ENCODE data around the gene ITGB6.
"Not testable (repeated sequence)": the region's sequence is repeated elsewhere in the genome, so short reads cannot be mapped to it uniquely, and the experiment has no call there.

- TF ChIP-seq, protein P1, sequence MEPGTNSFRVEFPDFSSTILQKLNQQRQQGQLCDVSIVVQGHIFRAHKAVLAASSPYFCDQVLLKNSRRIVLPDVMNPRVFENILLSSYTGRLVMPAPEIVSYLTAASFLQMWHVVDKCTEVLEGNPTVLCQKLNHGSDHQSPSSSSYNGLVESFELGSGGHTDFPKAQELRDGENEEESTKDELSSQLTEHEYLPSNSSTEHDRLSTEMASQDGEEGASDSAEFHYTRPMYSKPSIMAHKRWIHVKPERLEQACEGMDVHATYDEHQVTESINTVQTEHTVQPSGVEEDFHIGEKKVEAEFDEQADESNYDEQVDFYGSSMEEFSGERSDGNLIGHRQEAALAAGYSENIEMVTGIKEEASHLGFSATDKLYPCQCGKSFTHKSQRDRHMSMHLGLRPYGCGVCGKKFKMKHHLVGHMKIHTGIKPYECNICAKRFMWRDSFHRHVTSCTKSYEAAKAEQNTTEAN (CRISPR knock-in tag; IDR thresholded peaks at IDR 0.05), result not testable (repeated sequence)
- TF ChIP-seq, protein P2, sequence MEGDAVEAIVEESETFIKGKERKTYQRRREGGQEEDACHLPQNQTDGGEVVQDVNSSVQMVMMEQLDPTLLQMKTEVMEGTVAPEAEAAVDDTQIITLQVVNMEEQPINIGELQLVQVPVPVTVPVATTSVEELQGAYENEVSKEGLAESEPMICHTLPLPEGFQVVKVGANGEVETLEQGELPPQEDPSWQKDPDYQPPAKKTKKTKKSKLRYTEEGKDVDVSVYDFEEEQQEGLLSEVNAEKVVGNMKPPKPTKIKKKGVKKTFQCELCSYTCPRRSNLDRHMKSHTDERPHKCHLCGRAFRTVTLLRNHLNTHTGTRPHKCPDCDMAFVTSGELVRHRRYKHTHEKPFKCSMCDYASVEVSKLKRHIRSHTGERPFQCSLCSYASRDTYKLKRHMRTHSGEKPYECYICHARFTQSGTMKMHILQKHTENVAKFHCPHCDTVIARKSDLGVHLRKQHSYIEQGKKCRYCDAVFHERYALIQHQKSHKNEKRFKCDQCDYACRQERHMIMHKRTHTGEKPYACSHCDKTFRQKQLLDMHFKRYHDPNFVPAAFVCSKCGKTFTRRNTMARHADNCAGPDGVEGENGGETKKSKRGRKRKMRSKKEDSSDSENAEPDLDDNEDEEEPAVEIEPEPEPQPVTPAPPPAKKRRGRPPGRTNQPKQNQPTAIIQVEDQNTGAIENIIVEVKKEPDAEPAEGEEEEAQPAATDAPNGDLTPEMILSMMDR (IDR thresholded peaks at IDR 0.05), result not testable (repeated sequence)
- TF ChIP-seq ATF3 (CRISPR knock-in tag; conservative IDR thresholded peaks at IDR 0.05); CREB1 (CRISPR knock-in tag; IDR thresholded peaks at IDR 0.05); KAT7 (CRISPR knock-in tag; IDR thresholded peaks at IDR 0.05; ENCODE audit: borderline replicate concordance); NR3C1 (CRISPR knock-in tag; conservative IDR thresholded peaks at IDR 0.05; ENCODE audit: low read depth); TEAD4 (CRISPR knock-in tag; IDR thresholded peaks at IDR 0.05): not testable (repeated sequence)
- TF ChIP-seq, protein P3, sequence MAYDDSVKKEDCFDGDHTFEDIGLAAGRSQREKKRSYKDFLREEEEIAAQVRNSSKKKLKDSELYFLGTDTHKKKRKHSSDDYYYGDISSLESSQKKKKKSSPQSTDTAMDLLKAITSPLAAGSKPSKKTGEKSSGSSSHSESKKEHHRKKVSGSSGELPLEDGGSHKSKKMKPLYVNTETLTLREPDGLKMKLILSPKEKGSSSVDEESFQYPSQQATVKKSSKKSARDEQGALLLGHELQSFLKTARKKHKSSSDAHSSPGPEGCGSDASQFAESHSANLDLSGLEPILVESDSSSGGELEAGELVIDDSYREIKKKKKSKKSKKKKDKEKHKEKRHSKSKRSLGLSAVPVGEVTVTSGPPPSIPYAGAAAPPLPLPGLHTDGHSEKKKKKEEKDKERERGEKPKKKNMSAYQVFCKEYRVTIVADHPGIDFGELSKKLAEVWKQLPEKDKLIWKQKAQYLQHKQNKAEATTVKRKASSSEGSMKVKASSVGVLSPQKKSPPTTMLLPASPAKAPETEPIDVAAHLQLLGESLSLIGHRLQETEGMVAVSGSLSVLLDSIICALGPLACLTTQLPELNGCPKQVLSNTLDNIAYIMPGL (CRISPR knock-in tag; IDR thresholded peaks at IDR 0.05), result not testable (repeated sequence)
These were observed 19.4 kb downstream of the ITGB6 start for GRCh38 chr2:160180690-160181089.

All from WTC11 (cell line).